Neuronal stem cell (in vitro differentiated cells): Measurements from ENCODE around the gene GOT1.

Experiments
- DNase-seq: peaks from one replicate; pipeline ENCODE4 v3.0.0-alpha.2; 2013; ENCODE audit warnings: low spot score
- H2AFZ ChIP-seq: one replicate; pipeline ENCODE4 v1.6.1; 2013; ENCODE audit warnings: mild to moderate bottlenecking, low read length, inconsistent platforms
- H2AK5ac ChIP-seq: 2 replicates; pipeline ENCODE4 v1.6.1; 2013; ENCODE audit warnings: low read depth, mild to moderate bottlenecking, inconsistent platforms, low read length, moderate library complexity, mixed read lengths
- H2BK120ac ChIP-seq: 2 replicates; pipeline ENCODE4 v1.6.1; 2013; ENCODE audit warnings: low read depth, mild to moderate bottlenecking, inconsistent platforms, low read length, moderate library complexity, mixed read lengths
- H2BK12ac ChIP-seq: one replicate; pipeline ENCODE4 v1.6.1; 2013; ENCODE audit warnings: low read length, inconsistent platforms
- H2BK15ac ChIP-seq: 2 replicates; pipeline ENCODE4 v1.6.1; 2013; ENCODE audit warnings: mild to moderate bottlenecking, low read length, inconsistent platforms, mixed read lengths
- H2BK5ac ChIP-seq: one replicate; pipeline ENCODE4 v1.6.1; 2013; ENCODE audit warnings: inconsistent platforms, mild to moderate bottlenecking, low read length, moderate library complexity
- H3K14ac ChIP-seq: one replicate; pipeline ENCODE4 v1.6.1; 2013; ENCODE audit warnings: low read length, inconsistent platforms
- H3K18ac ChIP-seq: 2 replicates; pipeline ENCODE4 v1.6.1; 2013; ENCODE audit warnings: low read length, inconsistent platforms
- H3K23ac ChIP-seq: 2 replicates; pipeline ENCODE4 v1.6.1; 2013; ENCODE audit warnings: low read depth, mild to moderate bottlenecking, mixed read lengths, low read length, inconsistent platforms; ENCODE audit not compliant: poor library complexity
- H3K27ac ChIP-seq: replicated peaks from 3 replicates; pipeline ENCODE4 v1.5.1; 2013; ENCODE audit warnings: low read length, inconsistent platforms
- H3K27me3 ChIP-seq, 3 experiments: 2 replicates each; pipeline ENCODE4 v1.6.1; 2013; ENCODE audit warnings: low read length in 3 of 3, mild to moderate bottlenecking in 2 of 3, inconsistent platforms in 1 of 3, low read depth in 1 of 3, mixed read lengths in 1 of 3, moderate library complexity in 1 of 3; ENCODE audit not compliant: control insufficient read depth in 3 of 3, insufficient read depth in 3 of 3
- H3K36me3 ChIP-seq, 2 donors: replicated peaks in 1 of 2; 2 replicates each; pipeline ENCODE4 v1.6.1; 2013; ENCODE audit warnings: low read length in 2 of 2; ENCODE audit not compliant: control insufficient read depth in 2 of 2, insufficient read depth in 2 of 2
- H3K4ac ChIP-seq: 2 replicates; pipeline ENCODE4 v1.6.1; 2013; ENCODE audit warnings: inconsistent platforms, mild to moderate bottlenecking, low read length, moderate library complexity
- H3K4me1 ChIP-seq, 2 donors: 1 replicate in 1 of 2; 2 replicates in 1 of 2; pipeline ENCODE4 v1.6.1; 2013; ENCODE audit warnings: low read length in 2 of 2, low read depth in 1 of 2; ENCODE audit not compliant: control insufficient read depth in 2 of 2, insufficient read depth in 1 of 2
- H3K4me2 ChIP-seq: one replicate; pipeline ENCODE4 v1.6.1; 2013; ENCODE audit warnings: mild to moderate bottlenecking, low read length, inconsistent platforms; ENCODE audit not compliant: insufficient read depth, poor library complexity, severe bottlenecking
- H3K4me3 ChIP-seq, 2 donors: 2 replicates each; pipeline ENCODE4 v1.5.1; 2013; ENCODE audit warnings: low read length in 2 of 2, mild to moderate bottlenecking in 2 of 2, inconsistent platforms in 1 of 2, moderate library complexity in 1 of 2
- H3K79me1 ChIP-seq: one replicate; pipeline ENCODE4 v1.6.1; 2013; ENCODE audit warnings: low read depth, mild to moderate bottlenecking, inconsistent platforms, low read length, moderate library complexity
- H3K9ac ChIP-seq: one replicate; pipeline ENCODE4 v1.6.1; 2013; ENCODE audit warnings: mild to moderate bottlenecking, low read depth, low read length, inconsistent platforms; ENCODE audit not compliant: poor library complexity
- H3K9me3 ChIP-seq, 2 donors: replicated peaks in 1 of 2; 2 replicates each; pipeline versions ENCODE3 to v1.6.1; 2013; ENCODE audit warnings: low read length in 2 of 2, mild to moderate bottlenecking in 2 of 2, inconsistent platforms in 1 of 2, low read depth in 1 of 2, mixed read lengths in 1 of 2, moderate library complexity in 1 of 2; ENCODE audit not compliant: control insufficient read depth in 2 of 2, insufficient read depth in 1 of 2
- H4K8ac ChIP-seq: one replicate; pipeline ENCODE4 v1.6.1; 2013; ENCODE audit warnings: low read depth, mild to moderate bottlenecking, inconsistent platforms, low read length, moderate library complexity
- H4K91ac ChIP-seq: one replicate; pipeline ENCODE4 v1.6.1; 2013; ENCODE audit warnings: low read length, low read depth, mild to moderate bottlenecking, inconsistent platforms; ENCODE audit not compliant: poor library complexity
- WGBS, 2 donors: extraction: QIAGEN DNeasy Blood & Tissue Kit; methylation state at CpG; one replicate each; pipeline ENCODE4 v1.1.7; 2013; ENCODE audit warnings: missing lambda C conversion rate in 2 of 2, mixed read lengths in 1 of 2; ENCODE audit not compliant: insufficient read length in 2 of 2, insufficient replicate concordance in 1 of 2; ENCODE audit errors: extremely low coverage in 2 of 2; 5-methylcytosine and 5-hydroxymethylcytosine counted together

Gene GOT1

DNA sequence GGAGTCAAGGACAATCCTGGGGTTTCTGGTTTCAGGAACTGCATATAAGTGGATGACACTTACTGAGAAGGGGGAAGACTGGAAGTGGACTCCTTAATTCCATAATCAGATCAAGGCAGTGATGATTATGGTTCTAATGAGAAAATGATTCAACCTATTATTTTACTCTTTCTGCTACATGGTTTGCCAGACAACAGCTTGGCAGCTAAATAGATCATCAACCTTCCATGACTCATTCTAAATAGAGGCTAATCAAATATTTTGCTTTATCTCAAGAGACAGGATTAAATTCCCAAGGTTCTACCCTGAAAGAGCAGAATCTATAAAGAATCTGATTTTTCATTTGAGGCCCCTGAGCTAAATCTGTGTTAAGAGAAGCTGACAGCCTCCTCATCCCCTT, 55.0 kb downstream of the GOT1 start:
- Histone ChIP-seq H3K36me3 (no peaks in the 10 kb centered on the region), H3K27me3 (peaks cover 0 to 33% (median 0%) of the 10 kb centered on the region in 3 experiments), H3K23ac (no peak overlapping the region), H2BK120ac (no peak overlapping the region), H3K4me3 (no peak overlapping the region), H2AFZ (no peak overlapping the region), H2BK15ac (no peak overlapping the region), H3K4me2 (no peak overlapping the region), H3K9me3 (no peaks in the 10 kb centered on the region), H2AK5ac (no peak overlapping the region), H3K79me1 (no peaks in the 10 kb centered on the region), H3K4me1 (no peaks in the 10 kb centered on the region), H4K8ac (no peak overlapping the region), H3K18ac (no peak overlapping the region), H3K9ac (no peak overlapping the region), H3K4ac (no peak overlapping the region), H2BK12ac (no peak overlapping the region), H3K27ac (no peak overlapping the region), H2BK5ac (no peak overlapping the region), H3K14ac (no peak overlapping the region), H4K91ac (no peak overlapping the region)
- no peak for DNase-seq

DNA sequence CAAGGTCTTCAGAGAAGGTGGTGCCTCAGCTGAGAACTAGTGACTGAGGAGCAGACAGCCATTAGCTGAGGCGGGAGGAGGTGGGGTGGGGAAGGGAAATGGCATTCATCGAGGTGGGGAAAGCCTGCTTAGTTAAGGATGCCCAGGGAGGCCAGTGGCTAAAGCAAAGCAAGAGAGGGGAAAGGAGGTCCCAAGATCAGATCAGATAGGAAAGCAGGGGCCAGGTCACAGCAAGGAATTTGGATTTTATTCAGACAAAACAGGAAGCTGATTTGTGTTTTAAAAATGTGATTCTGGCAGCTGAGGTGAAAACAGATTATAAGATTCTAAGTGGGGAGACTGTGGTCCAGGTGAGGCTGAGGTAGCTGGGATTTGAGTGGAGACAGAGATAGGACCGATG, 55.5 kb downstream of the GOT1 start:
- no peak overlapping the region for H2BK120ac ChIP-seq
- H3K9me3 ChIP-seq, result no peaks in the 10 kb centered on the region
- no peak overlapping the region for H2BK5ac ChIP-seq
- H2AK5ac ChIP-seq, result no peak overlapping the region
- H2AFZ ChIP-seq, result no peak overlapping the region
- no peak overlapping the region for H3K4ac ChIP-seq
- H3K36me3 ChIP-seq, result no peaks in the 10 kb centered on the region
- H3K4me1 ChIP-seq, result peaks cover 0 to 2% of the 10 kb centered on the region in 2 donors
- H4K91ac ChIP-seq, result no peak overlapping the region
- H3K9ac ChIP-seq, result no peak overlapping the region
- H3K4me2 ChIP-seq, result no peak overlapping the region
- H3K27me3 ChIP-seq, result peaks cover 0 to 36% (median 0%) of the 10 kb centered on the region in 3 experiments
- no peak for DNase-seq
- H2BK12ac ChIP-seq, result no peak overlapping the region
- no peak overlapping the region for H3K4me3 ChIP-seq
- H3K14ac ChIP-seq, result no peak overlapping the region
- no peak overlapping the region for H3K18ac ChIP-seq
- H2BK15ac ChIP-seq, result no peak overlapping the region
- H4K8ac ChIP-seq, result no peak overlapping the region
- no peaks in the 10 kb centered on the region for H3K79me1 ChIP-seq
- no peak overlapping the region for H3K23ac ChIP-seq
- no peak overlapping the region for H3K27ac ChIP-seq
- WGBS, 2 donors, result no CpG with 5 or more reads among the region's 3 CpGs

DNA sequence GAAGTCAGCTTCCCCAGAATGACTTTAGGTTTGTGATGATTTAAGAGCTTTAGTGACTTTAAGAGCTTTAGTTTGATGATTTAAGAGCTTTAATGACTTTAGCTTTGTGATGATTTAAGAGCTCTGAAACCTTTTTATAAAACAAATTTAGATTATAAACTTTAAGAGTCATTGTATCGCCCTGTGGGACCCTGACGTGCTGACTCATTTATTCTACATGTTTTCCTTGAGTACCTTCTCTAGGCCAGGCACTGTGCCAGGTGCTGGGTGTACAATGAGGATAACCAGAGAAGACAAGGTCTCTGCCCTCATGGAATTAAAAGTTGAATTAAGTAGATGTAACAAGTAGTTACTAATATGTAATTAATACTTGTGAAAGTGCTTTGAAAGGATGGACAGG, 55.9 kb downstream of the GOT1 start:
- Histone ChIP-seq H2AFZ (no peak overlapping the region), H2BK5ac (no peak overlapping the region), H2AK5ac (no peak overlapping the region), H3K79me1 (no peaks in the 10 kb centered on the region), H3K4me2 (no peak overlapping the region), H3K27me3 (peaks cover 0 to 39% (median 0%) of the 10 kb centered on the region in 3 experiments), H4K91ac (no peak overlapping the region), H3K14ac (no peak overlapping the region), H2BK15ac (no peak overlapping the region), H3K23ac (no peak overlapping the region), H2BK120ac (no peak overlapping the region), H3K4me1 (peaks cover 0 to 2% of the 10 kb centered on the region in 2 donors), H3K18ac (no peak overlapping the region), H3K27ac (no peak overlapping the region), H4K8ac (no peak overlapping the region), H2BK12ac (no peak overlapping the region), H3K36me3 (no peaks in the 10 kb centered on the region), H3K4ac (no peak overlapping the region), H3K9ac (no peak overlapping the region), H3K9me3 (no peaks in the 10 kb centered on the region), H3K4me3 (no peak overlapping the region)
- no peak for DNase-seq
- WGBS, 2 donors, result no CpG with 5 or more reads among the region's 2 CpGs

DNA sequence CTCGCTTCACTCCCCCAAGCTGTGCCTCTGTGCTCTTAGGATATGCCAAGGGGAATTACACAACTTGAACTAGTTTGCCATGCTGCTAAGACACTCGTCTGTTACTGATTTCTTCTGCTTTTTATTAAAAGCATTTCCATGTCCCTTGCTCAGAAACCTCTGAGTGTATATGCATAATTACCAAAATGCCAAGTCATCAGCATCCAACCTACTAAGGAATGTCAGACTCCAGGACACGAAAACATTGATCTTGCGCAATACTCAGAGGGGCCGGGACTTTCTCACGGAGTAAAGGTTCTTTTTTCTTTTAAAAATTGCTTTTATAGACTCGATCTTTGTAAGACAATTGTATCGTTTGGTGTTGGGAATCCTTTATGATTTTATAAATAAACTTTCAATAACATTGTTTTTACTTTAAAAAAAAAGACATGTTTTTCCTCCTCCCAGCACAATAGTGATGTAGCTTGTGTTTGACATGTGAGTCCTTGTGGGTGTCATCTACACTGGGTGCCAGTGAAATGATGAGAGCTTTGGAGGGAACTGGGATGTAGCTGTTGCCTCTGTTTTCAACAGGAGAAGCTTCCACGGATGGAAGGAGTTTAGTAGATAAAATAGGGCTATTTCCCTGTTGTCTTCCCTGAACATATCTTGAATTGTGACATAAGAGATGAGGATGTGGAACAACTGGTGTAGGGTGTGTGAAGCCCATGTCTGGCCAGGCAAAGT, 57.7 kb downstream of the GOT1 start:
- no peak for DNase-seq
- H3K4ac ChIP-seq, result no peak overlapping the region
- no peaks in the 10 kb centered on the region for H3K9me3 ChIP-seq
- no peak overlapping the region for H2BK15ac ChIP-seq
- H3K18ac ChIP-seq, result no peak overlapping the region
- H2BK5ac ChIP-seq, result no peak overlapping the region
- H3K79me1 ChIP-seq, result no peaks in the 10 kb centered on the region
- peaks cover 0 to 4% of the 10 kb centered on the region in 2 donors for H3K4me1 ChIP-seq
- H2AK5ac ChIP-seq, result no peak overlapping the region
- no peak overlapping the region for H4K8ac ChIP-seq
- H3K27me3 ChIP-seq, result peaks cover 0 to 36% (median 0%) of the 10 kb centered on the region in 3 experiments
- H3K36me3 ChIP-seq, result no peaks in the 10 kb centered on the region
- H2BK12ac ChIP-seq, result no peak overlapping the region
- H3K4me3 ChIP-seq, result no peak overlapping the region
- no peak overlapping the region for H4K91ac ChIP-seq
- no peak overlapping the region for H3K9ac ChIP-seq
- no peak overlapping the region for H2AFZ ChIP-seq
- no peak overlapping the region for H3K23ac ChIP-seq
- WGBS, 2 donors, result no CpG with 5 or more reads among the region's 9 CpGs
- no peak overlapping the region for H3K4me2 ChIP-seq
- H3K27ac ChIP-seq, result no peak overlapping the region
- no peak overlapping the region for H3K14ac ChIP-seq
- no peak overlapping the region for H2BK120ac ChIP-seq
